Measurements from ENCODE around the gene NAA35. TPM values are rescaled to one million over a fixed set of nuclear protein-coding genes. Genes with fewer than 3 reads are reported as not detected.
"Not testable (repeated sequence)": the region's sequence is repeated elsewhere in the genome, so short reads cannot be mapped to it uniquely, and the experiment has no call there.

Gene NAA35
- 14.6 and 14.8 TPM in 2 replicates for total RNA-seq

DNA sequence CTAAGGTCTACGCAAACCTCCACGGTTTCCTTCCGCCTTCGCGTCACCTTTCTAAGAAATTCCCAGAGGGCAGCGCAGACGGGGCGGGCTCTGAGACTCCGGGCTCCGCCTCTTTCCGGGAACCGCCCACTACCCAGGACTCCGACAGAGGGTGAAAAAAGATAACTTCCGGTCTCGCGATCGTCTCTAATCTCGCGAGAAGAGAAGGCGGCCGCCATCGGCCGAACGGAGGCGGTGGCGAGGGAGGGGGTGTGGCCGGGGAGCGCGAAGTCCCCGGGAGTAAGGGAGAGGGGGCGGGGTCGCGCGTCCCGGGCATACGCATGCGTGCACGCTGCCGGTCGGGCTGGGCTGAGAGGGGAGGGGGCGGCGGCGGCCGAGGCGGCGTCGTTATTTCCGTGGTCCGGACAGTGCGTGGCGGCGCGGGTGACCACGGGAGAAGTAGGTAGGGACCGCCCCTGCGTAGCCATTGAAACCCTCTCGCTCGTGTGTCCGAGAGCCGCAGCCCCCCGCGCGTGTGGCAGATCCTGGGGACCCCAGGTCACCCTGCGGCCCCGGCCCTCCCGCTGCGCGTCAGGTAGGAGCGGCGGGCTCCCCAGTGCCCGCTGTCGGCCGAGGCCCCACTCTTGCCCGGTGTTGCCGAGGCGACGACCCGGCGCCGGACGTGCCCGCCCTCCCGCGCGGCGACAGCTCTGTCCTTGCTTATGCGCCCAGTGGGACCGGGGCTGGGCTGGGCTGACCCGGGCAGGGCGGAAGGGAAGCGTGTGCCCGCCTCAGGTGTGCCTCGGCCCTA lies at the start of gene NAA35:
Gene NAA35 (plus strand): TSS at position 315 of the 790 bp plus-strand sequence. CDS start 1,014 bp downstream, outside the sequence.
- DNase-seq (ENCODE audit: extremely low read depth, low read depth, low spot score) = peak; percentile 97

DNA sequence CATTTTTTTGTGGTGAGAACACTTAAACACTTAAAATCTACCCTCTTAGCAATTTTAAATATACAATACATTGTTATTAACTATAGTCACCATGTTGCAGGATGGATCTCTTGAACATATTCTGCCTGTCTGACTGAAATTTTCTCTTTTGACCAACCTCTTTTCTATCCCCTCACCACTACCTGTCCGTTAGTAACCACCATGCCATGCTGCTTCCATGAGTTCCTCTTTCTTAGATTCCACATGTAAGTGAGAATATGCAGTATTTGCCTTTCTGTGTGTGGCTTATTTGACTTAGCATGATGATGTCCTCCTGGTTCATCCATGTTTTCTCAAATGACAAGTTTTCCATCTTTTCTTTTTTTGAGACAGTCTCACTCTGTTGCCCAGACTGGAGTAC lies 48.5 kb upstream of the NAA35 start:
- no peak for DNase-seq (ENCODE audit: extremely low read depth, low read depth, low spot score)

DNA sequence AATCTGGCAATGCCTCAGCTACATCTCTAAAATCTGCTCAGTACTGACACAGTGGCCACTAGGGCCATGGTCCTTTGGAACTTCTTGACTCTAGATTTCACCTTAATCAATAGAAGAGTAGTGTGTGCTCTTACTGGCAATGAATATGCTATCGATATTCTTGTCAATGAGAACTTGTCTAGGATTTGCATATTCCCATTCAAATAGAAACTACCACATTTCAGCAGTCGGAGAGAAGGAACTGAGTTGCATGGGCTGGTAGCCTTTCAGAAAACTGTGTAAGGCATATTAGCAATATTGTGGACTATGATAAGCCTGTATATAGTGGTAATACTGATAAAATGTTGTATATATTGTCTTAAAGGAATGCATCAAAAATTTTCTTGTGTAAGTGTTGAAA lies 45.3 kb upstream of the NAA35 start:
- no peak for DNase-seq (ENCODE audit: extremely low read depth, low read depth, low spot score)

DNA sequence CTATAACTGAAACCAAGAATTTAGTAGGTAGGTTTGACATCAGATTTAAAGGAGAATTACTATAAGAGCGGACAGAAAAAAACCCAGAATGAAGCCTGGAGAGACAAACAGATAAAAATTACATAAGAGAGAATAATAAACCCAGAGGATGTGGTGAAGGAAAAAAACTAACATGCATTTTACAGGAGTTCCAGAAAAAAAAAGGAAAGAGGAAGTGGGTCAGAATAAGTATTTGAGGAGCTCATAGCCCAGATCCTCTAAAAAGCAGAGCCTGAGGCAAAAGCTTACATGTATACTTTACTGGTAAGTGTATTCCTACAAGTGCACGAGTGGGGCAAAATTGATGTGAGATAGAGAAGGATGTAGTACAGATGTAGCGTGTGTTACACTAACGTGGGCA lies 43.1 kb upstream of the NAA35 start:
- DNase-seq (ENCODE audit: extremely low read depth, low read depth, low spot score) = no peak

DNA sequence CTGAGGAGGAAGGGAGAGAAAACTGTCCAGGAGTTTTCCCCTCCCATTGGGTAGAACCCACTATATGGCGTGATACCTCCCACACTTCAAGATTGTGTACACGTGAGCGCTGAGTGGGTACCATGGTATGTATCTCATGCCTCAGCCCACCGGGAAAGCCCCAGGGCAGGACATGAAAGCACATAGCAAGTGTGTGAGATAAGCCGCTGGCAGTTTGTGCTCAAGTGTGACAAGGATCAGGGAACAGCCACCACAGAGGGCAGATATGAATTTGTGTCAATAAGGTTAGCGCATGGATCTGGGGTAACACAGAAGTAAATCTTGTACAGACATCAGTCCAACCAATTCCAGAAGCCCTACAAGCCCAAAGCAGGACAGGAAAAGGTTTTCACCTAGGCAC lies 42.6 kb upstream of the NAA35 start:
- no peak for DNase-seq (ENCODE audit: extremely low read depth, low read depth, low spot score)

DNA sequence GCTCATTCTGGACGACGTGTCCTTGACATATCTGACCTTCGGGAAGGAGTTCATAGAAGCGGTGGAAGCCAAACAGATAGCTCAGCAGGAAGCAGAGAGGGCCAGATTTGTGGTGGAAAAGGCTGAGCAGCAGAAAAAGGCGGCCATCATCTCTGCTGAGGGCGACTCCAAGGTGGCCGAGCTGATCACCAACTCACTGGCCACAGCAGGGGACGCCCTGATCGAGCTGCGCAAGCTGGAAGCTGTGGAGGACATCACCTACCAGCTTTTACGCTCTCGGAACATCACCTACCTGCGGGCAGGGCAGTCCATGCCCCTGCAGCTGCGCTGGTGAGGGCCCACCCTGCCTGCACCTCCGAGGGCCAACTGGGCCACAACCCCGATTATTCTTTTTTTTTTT lies 41.6 kb upstream of the NAA35 start:
- no peak for DNase-seq (ENCODE audit: extremely low read depth, low read depth, low spot score)

DNA sequence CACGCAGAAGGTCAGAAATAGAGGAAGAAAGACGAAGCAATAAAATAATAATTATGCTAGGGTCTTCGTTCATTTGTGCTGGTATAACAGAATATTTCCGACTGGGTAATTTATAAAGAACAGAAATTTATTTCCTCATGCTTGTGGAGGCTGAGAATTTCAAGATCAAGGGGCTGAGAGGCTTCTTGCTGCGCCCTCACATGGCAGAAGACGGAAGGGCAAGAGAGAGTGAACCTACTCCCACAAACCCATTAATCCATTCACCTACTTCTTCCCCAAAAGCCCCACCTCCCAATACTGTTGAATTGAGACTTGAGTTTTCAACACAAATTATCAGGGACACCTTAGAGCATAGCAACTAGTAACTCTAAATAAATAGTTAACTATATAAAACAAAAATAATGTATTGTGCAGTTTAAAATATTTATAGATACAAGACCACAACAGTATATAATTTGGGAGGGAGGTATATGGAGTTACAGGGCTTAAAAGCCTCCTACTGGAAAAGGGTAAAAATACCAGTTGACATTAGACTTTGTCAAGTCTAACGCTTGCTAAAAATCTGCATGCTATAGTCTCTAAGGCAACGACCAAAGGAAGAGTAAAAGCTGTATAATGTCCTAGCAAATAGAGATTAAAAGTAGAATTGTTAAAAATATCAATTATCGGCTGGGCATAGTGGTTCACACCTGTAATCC lies 40.3 kb upstream of the NAA35 start:
- DNase-seq (ENCODE audit: extremely low read depth, low read depth, low spot score) = no peak

DNA sequence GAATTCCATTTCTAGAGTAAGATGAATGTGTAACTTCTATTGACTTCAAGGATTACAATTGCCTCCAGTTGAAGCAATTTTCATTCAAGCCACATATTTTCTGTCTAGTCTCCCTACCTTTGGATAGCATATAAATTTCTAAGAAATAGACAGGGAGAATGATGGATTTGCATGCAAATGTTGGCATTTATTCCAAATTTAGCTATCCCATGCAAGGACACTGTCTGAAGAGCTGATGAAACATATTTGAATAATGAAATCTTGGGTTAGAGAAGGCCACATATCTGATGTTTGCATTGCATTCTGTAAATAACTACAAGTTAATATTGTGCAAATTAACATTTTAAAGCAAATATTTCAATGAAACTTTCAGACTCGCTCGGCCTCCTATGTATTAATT lies 36.0 kb upstream of the NAA35 start:
- DNase-seq (ENCODE audit: extremely low read depth, low read depth, low spot score) = no peak

DNA sequence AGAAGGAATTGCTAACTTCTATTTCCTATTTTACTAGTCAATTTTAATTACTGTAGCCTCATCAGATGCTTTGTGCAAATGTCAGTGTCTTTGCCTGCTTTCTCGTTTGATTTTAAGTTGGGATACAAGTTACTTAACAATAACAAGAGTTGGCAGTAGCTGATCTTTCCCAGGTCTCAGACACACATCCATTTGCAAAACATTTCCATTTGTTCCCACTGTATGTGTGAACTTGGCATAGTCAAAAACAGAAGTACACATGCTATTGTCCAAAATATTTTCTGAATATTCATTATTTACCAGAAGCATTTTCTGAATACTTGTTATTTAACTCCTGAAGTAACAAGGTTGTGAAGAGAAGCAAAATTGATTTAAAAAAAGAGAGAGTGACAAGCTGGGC lies 35.0 kb upstream of the NAA35 start:
- DNase-seq (ENCODE audit: extremely low read depth, low read depth, low spot score) = no peak

DNA sequence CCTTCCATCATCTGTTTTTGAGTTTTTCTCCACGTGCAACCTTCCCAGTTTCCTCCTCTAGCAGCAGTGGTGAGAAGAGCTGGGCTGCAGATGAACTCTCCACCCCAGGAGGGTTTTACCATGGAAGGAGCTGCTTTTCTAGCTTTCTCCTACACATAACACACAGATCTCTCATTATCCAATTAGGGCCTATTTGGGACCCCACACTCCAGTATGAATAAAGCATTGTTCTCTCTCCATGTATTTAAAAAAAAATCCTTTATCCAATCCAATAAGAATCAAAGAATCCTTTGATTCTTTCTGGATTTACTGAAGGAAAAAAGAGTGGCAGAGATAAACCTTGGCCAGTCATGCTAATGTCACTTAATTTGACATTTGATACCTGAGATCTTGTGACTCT lies 31.6 kb upstream of the NAA35 start:
- no peak for DNase-seq (ENCODE audit: extremely low read depth, low read depth, low spot score)

DNA sequence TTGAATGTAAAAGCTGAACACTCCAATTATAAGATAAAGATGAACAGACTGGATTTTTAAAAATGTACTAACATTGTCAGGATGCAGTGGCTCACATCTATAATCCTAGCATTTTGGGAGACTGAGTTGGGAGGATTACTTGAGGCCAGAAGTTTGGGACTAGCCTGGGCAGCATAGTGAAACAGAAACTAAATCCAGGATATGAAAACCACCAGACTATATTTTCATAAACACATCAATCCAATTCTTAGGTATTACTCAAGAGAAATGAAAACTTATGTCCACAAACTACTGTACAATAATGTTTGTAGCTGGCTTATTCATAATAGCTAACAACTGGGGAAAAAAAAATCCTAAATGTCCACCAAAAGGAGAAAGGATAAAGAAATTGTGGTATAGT lies 26.8 kb upstream of the NAA35 start:
- DNase-seq (ENCODE audit: extremely low read depth, low read depth, low spot score) = no peak

DNA sequence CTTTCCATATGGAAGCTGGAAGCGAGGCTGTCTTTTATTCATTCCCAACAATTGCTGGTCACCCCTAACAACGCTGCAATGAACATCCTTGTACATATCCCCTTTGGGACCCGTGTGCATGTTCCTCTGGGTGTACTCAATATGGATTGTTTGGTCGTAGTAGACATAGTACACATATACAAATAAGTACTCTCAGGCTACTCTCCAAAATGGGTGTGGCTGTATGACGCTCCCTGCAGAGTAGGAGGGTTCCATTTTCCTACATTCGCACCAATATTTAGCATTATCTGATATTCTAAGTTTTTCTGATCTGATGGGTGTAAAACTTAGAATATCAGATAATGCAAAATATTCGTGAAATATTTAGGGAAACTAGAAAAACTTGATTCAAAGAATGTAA lies 23.2 kb upstream of the NAA35 start:
- no peak for DNase-seq (ENCODE audit: extremely low read depth, low read depth, low spot score)

DNA sequence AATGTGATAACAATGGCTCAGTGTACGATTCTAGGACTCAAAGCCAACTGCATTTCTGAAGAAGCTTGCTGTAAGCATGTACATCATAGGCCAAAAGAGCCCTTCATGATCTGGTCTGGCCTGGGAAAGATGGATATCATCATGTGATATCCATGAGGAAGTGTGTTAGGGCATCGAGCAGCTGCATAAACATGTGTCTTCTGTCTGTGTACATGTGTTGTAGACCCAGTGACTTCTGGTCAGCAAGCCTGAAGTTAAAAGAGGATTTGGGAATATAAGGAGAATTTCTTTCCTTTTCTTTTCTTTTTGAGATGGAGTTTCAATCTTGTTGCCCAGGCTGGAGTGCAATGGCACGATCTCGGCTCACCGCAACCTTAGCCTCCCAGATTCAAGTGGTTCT lies 15.5 kb upstream of the NAA35 start:
- DNase-seq (ENCODE audit: extremely low read depth, low read depth, low spot score) = no peak

DNA sequence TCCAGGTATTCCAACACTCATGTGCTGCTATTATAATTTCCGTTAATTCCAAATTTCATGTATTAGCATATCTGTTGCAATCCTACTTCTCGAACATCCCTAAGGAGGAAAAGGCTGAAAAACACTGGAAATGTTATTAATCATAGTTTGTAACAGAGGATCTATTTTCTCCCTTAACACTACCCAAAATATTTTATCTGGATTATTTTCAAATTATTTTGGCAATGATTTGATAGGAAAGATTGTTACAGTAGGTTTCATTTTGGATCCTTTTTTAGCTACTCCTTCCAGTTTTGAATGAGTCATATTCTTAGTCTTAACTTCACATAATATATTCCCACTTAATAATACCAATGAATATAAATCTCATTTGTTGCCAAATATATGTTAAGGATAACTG lies 13.9 kb upstream of the NAA35 start:
- no peak for DNase-seq (ENCODE audit: extremely low read depth, low read depth, low spot score)

DNA sequence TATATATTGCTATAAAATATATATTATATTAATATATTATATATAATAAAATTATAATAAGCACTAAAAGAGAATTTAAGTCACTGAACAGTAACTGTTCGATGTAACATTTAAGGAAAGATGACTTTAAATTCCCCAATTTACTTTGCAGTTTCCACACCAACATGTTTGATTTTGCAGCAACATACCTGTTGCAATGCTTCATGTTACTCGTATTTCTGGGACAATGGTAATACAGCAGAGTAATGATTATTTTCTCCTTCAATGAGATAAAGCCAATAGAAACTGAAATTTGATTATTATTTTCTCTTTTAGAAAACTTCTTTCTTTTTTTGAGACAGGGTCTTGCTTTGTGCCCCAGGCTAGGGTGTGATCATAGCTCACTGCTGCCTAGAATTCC lies 9.5 kb upstream of the NAA35 start:
- DNase-seq (ENCODE audit: extremely low read depth, low read depth, low spot score) = no peak

DNA sequence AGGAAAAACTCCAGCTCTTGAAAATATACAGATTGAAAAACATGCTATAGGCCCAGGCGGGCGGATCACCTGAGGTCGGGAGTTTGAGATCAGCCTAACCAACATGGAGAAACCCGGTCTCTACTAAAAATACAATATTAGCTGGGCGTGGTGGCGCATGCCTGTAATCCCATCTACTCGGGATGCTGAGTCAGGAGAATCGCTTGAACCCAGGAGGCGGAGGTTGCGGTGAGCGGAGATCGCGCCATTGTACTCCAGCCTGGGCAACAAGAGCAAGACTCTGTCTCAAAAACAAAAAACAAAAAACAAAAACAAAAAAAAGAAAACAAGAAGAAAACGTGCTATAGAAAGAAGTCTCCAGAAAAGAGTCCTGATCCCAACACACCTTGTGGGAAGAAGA lies 5.0 kb upstream of the NAA35 start:
- not testable (repeated sequence) for DNase-seq (ENCODE audit: extremely low read depth, low read depth, low spot score)

DNA sequence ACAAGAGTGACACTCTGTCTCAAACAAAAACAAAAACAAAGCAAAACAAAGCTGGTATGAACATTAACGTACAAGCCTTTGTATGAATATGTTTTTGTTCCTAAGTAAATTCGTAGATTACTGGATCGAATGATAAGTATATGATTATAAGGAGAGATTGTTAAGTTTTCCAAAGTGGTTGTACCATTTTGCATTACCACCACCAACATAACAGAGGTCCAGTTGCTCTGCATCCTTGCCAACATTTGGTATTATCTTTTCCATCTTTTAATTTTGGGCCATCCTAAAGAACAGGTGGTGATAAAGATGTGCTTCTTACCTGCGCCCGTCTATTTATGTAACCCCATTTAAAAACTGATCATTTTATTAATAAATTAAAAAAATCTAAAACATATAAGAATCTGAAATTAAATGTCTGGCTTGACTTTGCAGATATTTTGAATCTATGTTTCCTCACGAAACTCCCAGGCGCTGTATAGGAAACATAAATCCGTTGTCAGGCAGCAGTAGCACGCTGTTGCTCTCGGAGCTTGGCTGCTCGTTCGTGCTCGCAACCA lies 593 bp upstream of the NAA35 start:
- DNase-seq (ENCODE audit: extremely low read depth, low read depth, low spot score) = no peak

DNA sequence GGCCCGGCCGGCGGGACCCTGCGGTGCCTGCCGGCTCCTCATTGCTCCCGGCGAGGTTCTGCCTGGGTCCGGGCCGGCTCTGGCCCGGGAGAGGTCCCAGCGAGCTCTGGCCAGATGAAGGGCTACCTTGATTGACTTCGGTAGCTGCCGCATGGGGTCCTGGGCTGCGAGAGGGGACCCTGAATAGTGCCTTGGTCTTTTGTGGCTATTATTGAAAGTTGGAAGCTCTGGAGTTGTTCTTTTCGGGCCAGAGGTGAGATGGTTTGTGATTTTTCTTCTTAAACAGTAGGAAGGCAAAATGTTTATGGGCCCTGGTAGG lies 635 bp downstream of the NAA35 start:
- DNase-seq (ENCODE audit: extremely low read depth, low read depth, low spot score) = no peak

DNA sequence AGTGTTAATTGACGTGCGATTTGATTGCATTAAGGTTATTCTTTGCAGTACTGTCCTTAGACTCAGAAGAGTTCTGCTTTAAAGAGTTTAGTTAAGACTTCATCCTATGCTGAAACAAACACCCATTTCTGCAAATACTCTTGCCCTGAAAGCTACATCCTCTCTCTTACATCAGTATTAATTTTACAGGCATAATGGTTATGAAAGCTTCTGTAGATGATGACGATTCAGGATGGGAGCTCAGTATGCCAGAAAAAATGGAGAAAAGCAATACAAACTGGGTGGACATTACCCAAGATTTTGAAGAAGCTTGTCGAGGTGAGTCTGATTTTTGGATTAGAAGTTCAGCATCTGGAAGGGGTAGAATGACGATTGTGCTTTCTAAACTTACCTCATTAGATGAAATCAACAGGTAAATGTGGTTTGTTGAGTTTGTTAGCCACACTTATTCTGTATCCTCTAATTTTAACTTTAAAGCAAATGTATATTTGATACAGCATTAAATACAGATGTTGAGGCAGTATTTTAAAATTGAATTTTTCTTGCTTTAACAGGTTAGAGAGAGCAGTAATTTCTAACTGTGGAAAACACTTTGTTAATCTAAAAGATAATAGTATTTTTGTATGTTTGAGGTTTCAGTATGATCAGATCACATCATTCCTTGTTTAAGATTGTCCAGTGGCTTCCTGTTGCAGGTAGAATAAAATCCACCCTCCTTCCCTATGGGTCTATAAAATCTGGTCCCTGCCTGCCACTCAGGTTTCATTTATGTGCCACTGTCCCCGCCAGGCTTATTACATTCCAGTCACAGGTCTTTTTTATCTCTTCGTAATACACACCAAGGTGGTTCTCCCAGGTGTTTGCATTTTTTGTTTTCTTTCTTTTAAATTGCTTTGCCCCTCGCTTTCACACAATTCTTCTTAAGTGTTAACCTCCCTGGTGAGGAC lies 1.3 kb downstream of the NAA35 start:
- DNase-seq (ENCODE audit: extremely low read depth, low read depth, low spot score) = no peak

DNA sequence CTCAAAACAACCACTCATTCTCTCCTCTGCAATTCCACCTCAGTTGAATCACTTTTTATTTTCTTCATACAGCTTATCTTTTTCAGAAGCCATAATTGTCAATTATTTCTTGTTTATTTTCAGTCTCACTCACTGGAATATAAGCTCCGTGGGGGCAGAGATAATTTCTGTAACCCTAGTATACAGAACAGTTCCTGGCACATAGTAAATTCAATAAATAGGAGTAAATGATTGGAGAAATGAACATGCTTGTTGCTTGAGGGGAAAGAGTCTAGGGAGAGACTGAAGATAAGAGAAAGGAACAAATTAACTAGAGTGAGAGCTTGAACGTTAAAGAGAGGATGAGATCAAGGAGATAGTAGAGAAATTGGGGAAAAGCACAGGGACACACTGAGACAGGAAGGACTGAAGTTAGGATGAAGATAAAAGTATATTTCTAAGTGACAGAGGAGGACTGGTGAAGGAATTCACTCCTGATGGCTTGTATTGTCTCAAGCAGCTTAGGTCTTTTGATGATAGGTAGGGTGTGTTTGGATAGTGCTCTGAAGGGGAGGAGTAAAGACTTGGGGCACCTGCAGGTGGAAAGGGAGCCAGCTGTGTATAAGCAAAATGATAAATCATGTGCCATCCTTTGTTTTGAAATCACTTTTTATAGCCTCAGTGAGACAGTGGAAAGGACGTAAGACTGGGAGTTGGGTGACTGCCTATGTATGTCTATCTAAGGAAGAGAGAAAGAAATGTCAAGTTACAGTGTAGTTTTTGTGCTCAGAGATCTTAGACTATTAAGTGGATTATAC lies 2.2 kb downstream of the NAA35 start:
- DNase-seq (ENCODE audit: extremely low read depth, low read depth, low spot score) = no peak

All from glomerular endothelial cell (primary cell).